Measurements from ENCODE around the gene GNB1. TPM values are rescaled to one million over a fixed set of nuclear protein-coding genes. Genes with fewer than 3 reads are reported as not detected.
A peak's percentile ranks its signal among the peaks of the same experiment; 100 is the strongest.

GNB1 gene
- total RNA-seq, 1 donor, result 88.7 TPM

GRCh38 chr1:1784933-1785332 is 106.0 kb downstream of the GNB1 start:
- Histone ChIP-seq H3K27me3 (ENCODE audit: insufficient read depth, low read length) (no peaks in the 10 kb centered on the region), H3K4me2 (ENCODE audit: insufficient read depth, low read length) (no peak overlapping the region), H3K36me3 (ENCODE audit: insufficient read depth, low read length) (peaks cover 46% of the 10 kb centered on the region), H4K20me1 (ENCODE audit: insufficient read depth, low read length) (peaks cover 51% of the 10 kb centered on the region), H3K79me2 (ENCODE audit: insufficient read depth, low read length) (peaks cover 32% of the 10 kb centered on the region), H3K4me3 (ENCODE audit: insufficient read depth, low read length) (no peak overlapping the region), H2AFZ (ENCODE audit: low read length) (no peak overlapping the region), H3K27ac (ENCODE audit: low read depth, low read length) (no peak overlapping the region), H3K9me3 (ENCODE audit: low read depth, low read length) (no peaks in the 10 kb centered on the region), H3K4me1 (ENCODE audit: insufficient read depth, low read length) (peaks cover 30% of the 10 kb centered on the region)
- TF ChIP-seq CTCF (IDR thresholded peaks at IDR 0.05; ENCODE audit: extremely low read depth, low read depth, low read length), result no peak
- DNase-seq (ENCODE audit: insufficient read length, low spot score, missing footprints), result no peak

- Histone ChIP-seq H3K9me3 (ENCODE audit: low read depth, low read length) (no peaks in the 10 kb centered on the region), H4K20me1 (ENCODE audit: insufficient read depth, low read length) (peaks cover 43% of the 10 kb centered on the region), H3K27ac (ENCODE audit: low read depth, low read length) (no peak overlapping the region), H3K79me2 (ENCODE audit: insufficient read depth, low read length) (peaks cover 21% of the 10 kb centered on the region), H3K27me3 (ENCODE audit: insufficient read depth, low read length) (no peaks in the 10 kb centered on the region), H3K4me2 (ENCODE audit: insufficient read depth, low read length) (peak overlapping the region; percentile 80), H3K4me1 (ENCODE audit: insufficient read depth, low read length) (peaks cover 40% of the 10 kb centered on the region), H2AFZ (ENCODE audit: low read length) (no peak overlapping the region), H3K4me3 (ENCODE audit: insufficient read depth, low read length) (no peak overlapping the region), H3K36me3 (ENCODE audit: insufficient read depth, low read length) (peaks cover 36% of the 10 kb centered on the region)
- no peak for DNase-seq (ENCODE audit: insufficient read length, low spot score, missing footprints)
- TF ChIP-seq CTCF (IDR thresholded peaks at IDR 0.05; ENCODE audit: extremely low read depth, low read depth, low read length), result no peak
Observed at GRCh38 chr1:1783320-1783719, 107.6 kb downstream of the GNB1 start.

- peak overlapping the region; percentile 65 for H3K27ac ChIP-seq (ENCODE audit: low read depth, low read length)
- peak overlapping the region; percentile 50 for H3K4me3 ChIP-seq (ENCODE audit: insufficient read depth, low read length)
- H3K9me3 ChIP-seq (ENCODE audit: low read depth, low read length), result no peaks in the 10 kb centered on the region
- no peaks in the 10 kb centered on the region for H3K27me3 ChIP-seq (ENCODE audit: insufficient read depth, low read length)
- peaks cover 40% of the 10 kb centered on the region for H4K20me1 ChIP-seq (ENCODE audit: insufficient read depth, low read length)
- H3K36me3 ChIP-seq (ENCODE audit: insufficient read depth, low read length), result peaks cover 29% of the 10 kb centered on the region
- TF ChIP-seq CTCF (IDR thresholded peaks at IDR 0.05; ENCODE audit: extremely low read depth, low read depth, low read length), result no peak
- peak overlapping the region; percentile 80 for H3K4me2 ChIP-seq (ENCODE audit: insufficient read depth, low read length)
- DNase-seq (ENCODE audit: insufficient read length, low spot score, missing footprints), result peak; percentile 96
- H3K4me1 ChIP-seq (ENCODE audit: insufficient read depth, low read length), result peaks cover 40% of the 10 kb centered on the region
- H2AFZ ChIP-seq (ENCODE audit: low read length), result no peak overlapping the region
- H3K79me2 ChIP-seq (ENCODE audit: insufficient read depth, low read length), result peaks cover 21% of the 10 kb centered on the region
Observed at GRCh38 chr1:1782399-1783221, 108.3 kb downstream of the GNB1 start.

- DNase-seq (ENCODE audit: insufficient read length, low spot score, missing footprints), result no peak
- H3K79me2 ChIP-seq (ENCODE audit: insufficient read depth, low read length), result peaks cover 21% of the 10 kb centered on the region
- peaks cover 47% of the 10 kb centered on the region for H3K4me1 ChIP-seq (ENCODE audit: insufficient read depth, low read length)
- peak overlapping the region; percentile 65 for H3K27ac ChIP-seq (ENCODE audit: low read depth, low read length)
- peaks cover 38% of the 10 kb centered on the region for H4K20me1 ChIP-seq (ENCODE audit: insufficient read depth, low read length)
- TF ChIP-seq CTCF (IDR thresholded peaks at IDR 0.05; ENCODE audit: extremely low read depth, low read depth, low read length), result no peak
- no peak overlapping the region for H2AFZ ChIP-seq (ENCODE audit: low read length)
- peaks cover 18% of the 10 kb centered on the region for H3K36me3 ChIP-seq (ENCODE audit: insufficient read depth, low read length)
- H3K4me2 ChIP-seq (ENCODE audit: insufficient read depth, low read length), result no peak overlapping the region
- no peaks in the 10 kb centered on the region for H3K9me3 ChIP-seq (ENCODE audit: low read depth, low read length)
- no peaks in the 10 kb centered on the region for H3K27me3 ChIP-seq (ENCODE audit: insufficient read depth, low read length)
- H3K4me3 ChIP-seq (ENCODE audit: insufficient read depth, low read length), result no peak overlapping the region
Observed at GRCh38 chr1:1781526-1781903, 109.4 kb downstream of the GNB1 start.
